Left renal pelvis (tissue), 4 donors: ENCODE measurements around the gene PIM1. TPM values are rescaled to one million over a fixed set of nuclear protein-coding genes. Genes with fewer than 3 reads are reported as not detected.
"Not testable (repeated sequence)": the region's sequence is repeated elsewhere in the genome, so short reads cannot be mapped to it uniquely, and the experiment has no call there.

Source experiments
- DNase-seq, 4 donors: peaks; one replicate each; pipeline ENCODE4 v3.0.0-alpha.2; 2013; ENCODE audit warnings: low read depth in 4 of 4, low spot score in 3 of 4
- polyA plus RNA-seq, 4 donors: library from polyadenylated mRNA; unstranded; fragments of 120-200 nt; gene quantifications; one replicate each; pipeline ENCODE4 v1.2.1, GENCODE V29; 2013; ENCODE audit not compliant: insufficient read length in 4 of 4

The PIM1 gene
- polyA plus RNA-seq: 10 to 100 TPM; 22.4 to 89.0 (median 26.2) TPM

- peak; percentile 90 to 96 (median 95) for DNase-seq
Observed at GRCh38 chr6:37169496-37170272, at the start of gene PIM1. TSS of gene PIM1 (plus strand) at chr6:37170152. CDS start at chr6:37170576, 424 bp downstream.

GRCh38 chr6:37121556-37121955, 48.4 kb upstream of the PIM1 start:
- no peak for DNase-seq

GRCh38 chr6:37122861-37123260, 47.1 kb upstream of the PIM1 start:
- DNase-seq: no peak

- no peak for DNase-seq
Observed at GRCh38 chr6:37123957-37124729, 45.8 kb upstream of the PIM1 start.

GRCh38 chr6:37125774-37126492, 44.0 kb upstream of the PIM1 start:
- peak in 1 of 4 donors; percentile 51 for DNase-seq

GRCh38 chr6:37126493-37126958, 43.4 kb upstream of the PIM1 start:
- no peak for DNase-seq

GRCh38 chr6:37126961-37127616, 42.9 kb upstream of the PIM1 start:
- no peak for DNase-seq

- no peak for DNase-seq
Observed at GRCh38 chr6:37127961-37128862, 41.7 kb upstream of the PIM1 start.

- DNase-seq: not testable (repeated sequence)
Observed at GRCh38 chr6:37128863-37129443, 41.0 kb upstream of the PIM1 start.

- no peak for DNase-seq
Observed at GRCh38 chr6:37129566-37129965, 40.4 kb upstream of the PIM1 start.

GRCh38 chr6:37130704-37131103, 39.2 kb upstream of the PIM1 start:
- DNase-seq: no peak

GRCh38 chr6:37131104-37131959, 38.6 kb upstream of the PIM1 start:
- DNase-seq: no peak

GRCh38 chr6:37131960-37132253, 38.0 kb upstream of the PIM1 start:
- no peak for DNase-seq

- no peak for DNase-seq
Observed at GRCh38 chr6:37134036-37134395, 35.9 kb upstream of the PIM1 start.

- no peak for DNase-seq
Observed at GRCh38 chr6:37134396-37135191, 35.4 kb upstream of the PIM1 start.

GRCh38 chr6:37135835-37136694, 33.9 kb upstream of the PIM1 start:
- no peak for DNase-seq

- DNase-seq: no peak
Observed at GRCh38 chr6:37136821-37137200, 33.1 kb upstream of the PIM1 start.
